HCT116 (cell line): ENCODE results near the gene CRP.

Experiments
- CBX3 ChIP-seq: IDR thresholded peaks from 2 replicates; pipeline ENCODE4 v1.6.1; 2012; ENCODE audit warnings: low read depth
- EGR1 ChIP-seq: IDR thresholded peaks from 2 replicates; pipeline ENCODE4 v1.6.1; 2012; ENCODE audit warnings: low read depth
- EZH2phosphoT487 ChIP-seq: fragments of 200-600 bp; IDR thresholded peaks from 2 replicates; pipeline ENCODE4 v1.6.1; 2018; ENCODE audit warnings: antibody characterized with exemption, borderline replicate concordance
- ZNF274 ChIP-seq: fragments of 200-500 bp; sonication (Bioruptor generic); IDR thresholded peaks from 2 replicates; pipeline ENCODE4 v1.6.1; 2014; ENCODE audit warnings: mild to moderate bottlenecking, low read depth, low read length, inconsistent platforms
- TF ChIP-seq, protein P1 (sequence below), 3 experiments: fragments of 200-600 bp in 1 of 3; sonication (generic) in 1 of 3; IDR thresholded peaks in 2 of 3; conservative IDR thresholded peaks in 1 of 3; 2 replicates each; pipeline ENCODE4 v1.5.1; 2012 to 2017; ENCODE audit warnings: low read depth in 2 of 3, low read length in 2 of 3, antibody characterized with exemption in 1 of 3, borderline replicate concordance in 1 of 3, control low read depth in 1 of 3, mild to moderate bottlenecking in 1 of 3, mixed read lengths in 1 of 3, mixed run types in 1 of 3, moderate library complexity in 1 of 3; ENCODE audit not compliant: insufficient read depth in 1 of 3

DNA sequence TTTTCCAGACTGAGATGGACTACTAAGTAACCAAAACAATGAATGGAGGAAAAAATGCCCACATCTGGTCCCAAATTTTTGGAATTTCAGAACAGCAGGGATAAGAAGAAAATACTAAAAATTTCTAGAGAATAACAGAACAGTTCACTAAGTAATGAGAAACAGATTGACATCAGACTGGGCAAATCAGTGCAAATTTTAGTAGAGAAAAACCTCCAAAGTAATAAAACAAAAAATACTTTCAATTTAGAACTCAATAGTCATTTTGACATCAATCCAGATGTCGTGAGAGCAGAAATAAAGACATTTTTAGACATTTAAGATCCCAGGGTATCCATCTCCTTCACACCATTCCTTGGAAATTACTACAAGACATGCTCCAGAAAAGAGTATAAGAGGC, 39.3 kb downstream of the CRP start:
- TF ChIP-seq, protein P1, sequence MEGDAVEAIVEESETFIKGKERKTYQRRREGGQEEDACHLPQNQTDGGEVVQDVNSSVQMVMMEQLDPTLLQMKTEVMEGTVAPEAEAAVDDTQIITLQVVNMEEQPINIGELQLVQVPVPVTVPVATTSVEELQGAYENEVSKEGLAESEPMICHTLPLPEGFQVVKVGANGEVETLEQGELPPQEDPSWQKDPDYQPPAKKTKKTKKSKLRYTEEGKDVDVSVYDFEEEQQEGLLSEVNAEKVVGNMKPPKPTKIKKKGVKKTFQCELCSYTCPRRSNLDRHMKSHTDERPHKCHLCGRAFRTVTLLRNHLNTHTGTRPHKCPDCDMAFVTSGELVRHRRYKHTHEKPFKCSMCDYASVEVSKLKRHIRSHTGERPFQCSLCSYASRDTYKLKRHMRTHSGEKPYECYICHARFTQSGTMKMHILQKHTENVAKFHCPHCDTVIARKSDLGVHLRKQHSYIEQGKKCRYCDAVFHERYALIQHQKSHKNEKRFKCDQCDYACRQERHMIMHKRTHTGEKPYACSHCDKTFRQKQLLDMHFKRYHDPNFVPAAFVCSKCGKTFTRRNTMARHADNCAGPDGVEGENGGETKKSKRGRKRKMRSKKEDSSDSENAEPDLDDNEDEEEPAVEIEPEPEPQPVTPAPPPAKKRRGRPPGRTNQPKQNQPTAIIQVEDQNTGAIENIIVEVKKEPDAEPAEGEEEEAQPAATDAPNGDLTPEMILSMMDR (IDR thresholded peaks at IDR 0.05 in 2 of 3, conservative IDR thresholded peaks at IDR 0.05 in 1 of 3; ENCODE audit: borderline replicate concordance in 1 of 3, insufficient read depth in 1 of 3, low read depth in 2 of 3, low read length in 2 of 3): no peak
- TF ChIP-seq EGR1 (no peak), CBX3 (no peak), EZH2phosphoT487 (no peak), ZNF274 (no peak)
